B cell (primary cell): ENCODE measurements around the gene STAT1. TPM values are rescaled to one million over a fixed set of nuclear protein-coding genes. Genes with fewer than 3 reads are reported as not detected.

Experiments
- ATAC-seq: fragments of 200-7000 bp; cut with Tn5 transposase; one replicate; pipeline ENCODE4 v1.10.0; 2021; ENCODE audit warnings: low read depth, mild to moderate bottlenecking, moderate number of reproducible peaks, moderate library complexity
- CTCF ChIA-PET: fragments of 350-600 bp; sonication (Branson Sonifier 250); formaldehyde crosslinking; loops from one replicate; lab custom pipeline; 2021; ENCODE audit warnings: antibody characterized with exemption, inconsistent platforms; lab: Charles Lee
- POLR2A ChIA-PET: fragments of 350-600 bp; sonication (Branson Sonifier 250); formaldehyde crosslinking; loops from one replicate; lab custom pipeline; 2021; ENCODE audit warnings: antibody characterized with exemption; lab: Charles Lee
- DNase-seq: peaks from one replicate; pipeline ENCODE4 v3.0.0; 2013
- H2AFZ ChIP-seq: 2 replicates; pipeline ENCODE4 v1.6.1; 2012; ENCODE audit warnings: mild to moderate bottlenecking, low read depth, low read length; ENCODE audit not compliant: insufficient read depth, poor library complexity, severe bottlenecking
- H3K27ac ChIP-seq, 2 donors: 1 replicate in 1 of 2; 2 replicates in 1 of 2; pipeline ENCODE4 v1.5.1; 2012 to 2013; ENCODE audit warnings: low read length in 2 of 2, mild to moderate bottlenecking in 2 of 2, moderate library complexity in 1 of 2
- H3K27me3 ChIP-seq, 4 experiments: fragments of 200-600 bp in 1 of 4; sonication (generic) in 1 of 4; replicated peaks in 1 of 4; 1 replicate in 2 of 4; 2 replicates in 2 of 4; pipeline versions ENCODE4 v1.6.1 to v1.7.0; 2013 to 2016; ENCODE audit warnings: low read length in 3 of 4, mild to moderate bottlenecking in 2 of 4, mixed read lengths in 1 of 4, moderate library complexity in 1 of 4; ENCODE audit not compliant: insufficient read depth in 4 of 4, control insufficient read depth in 3 of 4; ENCODE audit errors: control extremely low read depth in 1 of 4
- H3K36me3 ChIP-seq, 2 experiments: replicated peaks in 1 of 2; 1 replicate in 1 of 2; 2 replicates in 1 of 2; pipeline versions ENCODE4 v1.6.1 to v1.7.1; 2013; ENCODE audit warnings: low read length in 1 of 2; ENCODE audit not compliant: insufficient read depth in 2 of 2, control insufficient read depth in 1 of 2; ENCODE audit errors: control extremely low read depth in 1 of 2, extremely low read depth in 1 of 2
- H3K4me1 ChIP-seq, 2 donors: fragments of 200-600 bp in 1 of 2; sonication (generic) in 1 of 2; 1 replicate in 1 of 2; 2 replicates in 1 of 2; pipeline versions ENCODE4 v1.5.1 to v1.6.1; 2013 to 2017; ENCODE audit warnings: low read length in 2 of 2; ENCODE audit not compliant: control insufficient read depth in 2 of 2, insufficient read depth in 2 of 2
- H3K4me2 ChIP-seq: replicated peaks from 2 replicates; pipeline ENCODE3; 2012; ENCODE audit warnings: mild to moderate bottlenecking, low read depth, low read length; ENCODE audit not compliant: poor library complexity, severe bottlenecking
- H3K4me3 ChIP-seq, 5 experiments: fragments of 200-600 bp in 1 of 5; sonication (generic) in 1 of 5; 1 replicate in 3 of 5; 2 replicates in 2 of 5; pipeline versions ENCODE4 v1.5.1 to v1.7.0; 2011 to 2016; ENCODE audit warnings: low read length in 4 of 5, mild to moderate bottlenecking in 4 of 5, low read depth in 2 of 5, control low read depth in 1 of 5, moderate library complexity in 1 of 5; ENCODE audit not compliant: insufficient read depth in 1 of 5; ENCODE audit errors: control extremely low read depth in 1 of 5, extremely low read depth in 1 of 5
- H3K79me2 ChIP-seq: fragments of 200-600 bp; sonication (generic); one replicate; pipeline ENCODE4 v1.6.0; 2016; ENCODE audit warnings: low read length; ENCODE audit not compliant: control insufficient read depth, insufficient read depth
- H3K9ac ChIP-seq: fragments of 200-600 bp; sonication (generic); 2 replicates; pipeline ENCODE4 v1.6.1; 2017; ENCODE audit warnings: mild to moderate bottlenecking, low read length, moderate library complexity
- H3K9me3 ChIP-seq, 3 donors: one replicate each; pipeline versions ENCODE4 v1.6.1 to v1.7.1; 2013; ENCODE audit warnings: low read length in 2 of 3; ENCODE audit not compliant: control insufficient read depth in 2 of 3, insufficient read depth in 1 of 3; ENCODE audit errors: control extremely low read depth in 1 of 3
- H4K20me1 ChIP-seq: 2 replicates; pipeline ENCODE4 v1.6.0; 2012; ENCODE audit warnings: mild to moderate bottlenecking, low read length; ENCODE audit not compliant: insufficient read depth, control insufficient read depth, poor library complexity, severe bottlenecking
- H3K27ac Mint-ChIP-seq: one replicate; pipeline ENCODE4 v1.8.0; 2021; ENCODE audit warnings: mixed read lengths
- H3K27me3 Mint-ChIP-seq: one replicate; pipeline ENCODE4 v1.8.0; 2021; ENCODE audit warnings: mixed read lengths
- H3K4me1 Mint-ChIP-seq: one replicate; pipeline ENCODE4 v1.8.0; 2021; ENCODE audit warnings: mixed read lengths
- H3K4me3 Mint-ChIP-seq: one replicate; pipeline ENCODE4 v1.8.0; 2021; ENCODE audit warnings: mixed read lengths
- H3K9me3 Mint-ChIP-seq: one replicate; pipeline ENCODE4 v1.8.0; 2022; ENCODE audit warnings: mixed read lengths; ENCODE audit not compliant: insufficient read depth
- CTCF ChIP-seq: fragments of 200-600 bp; IDR thresholded peaks from one replicate; pipeline ENCODE4 v1.8.0; 2022; ENCODE audit warnings: antibody characterized with exemption, mild to moderate bottlenecking
- EZH2 ChIP-seq: IDR thresholded peaks from 2 replicates; pipeline ENCODE4 v1.6.1; 2012; ENCODE audit warnings: borderline replicate concordance, low read depth, mild to moderate bottlenecking, moderate library complexity, low read length; ENCODE audit not compliant: insufficient read depth, poor library complexity, severe bottlenecking
- WGBS: methylation state at CpG from one replicate; pipeline ENCODE4 v1.1.5; 2013; ENCODE audit warnings: missing lambda C conversion rate; ENCODE audit not compliant: insufficient coverage; 5-methylcytosine and 5-hydroxymethylcytosine counted together
- intact Hi-C: fragments of 100-400 bp; cut with micrococcal nuclease; formaldehyde crosslinking; loops from one replicate; pipeline ENCODE4 v1.10.0; 2022
- polyA plus RNA-seq: library from polyadenylated mRNA; depleted of rRNA; stranded (reverse); fragments of >200 nt; gene quantifications from 2 replicates; pipeline ENCODE4 v1.2.3, GENCODE V29; 2012
- total RNA-seq, 2 donors: library from RNA; stranded (reverse); fragments of 120-200 nt in 1 of 2; gene quantifications; 1 replicate in 1 of 2; 2 replicates in 1 of 2; pipeline versions ENCODE4 v1.2.3 to v1.2.4, GENCODE V29; 2013 to 2022

STAT1 gene
- total and polyA plus RNA-seq, 2 donors (not counting 1 experiment from before 2014, with no cell fraction given) = 20.5 to 50.9 TPM

DNA sequence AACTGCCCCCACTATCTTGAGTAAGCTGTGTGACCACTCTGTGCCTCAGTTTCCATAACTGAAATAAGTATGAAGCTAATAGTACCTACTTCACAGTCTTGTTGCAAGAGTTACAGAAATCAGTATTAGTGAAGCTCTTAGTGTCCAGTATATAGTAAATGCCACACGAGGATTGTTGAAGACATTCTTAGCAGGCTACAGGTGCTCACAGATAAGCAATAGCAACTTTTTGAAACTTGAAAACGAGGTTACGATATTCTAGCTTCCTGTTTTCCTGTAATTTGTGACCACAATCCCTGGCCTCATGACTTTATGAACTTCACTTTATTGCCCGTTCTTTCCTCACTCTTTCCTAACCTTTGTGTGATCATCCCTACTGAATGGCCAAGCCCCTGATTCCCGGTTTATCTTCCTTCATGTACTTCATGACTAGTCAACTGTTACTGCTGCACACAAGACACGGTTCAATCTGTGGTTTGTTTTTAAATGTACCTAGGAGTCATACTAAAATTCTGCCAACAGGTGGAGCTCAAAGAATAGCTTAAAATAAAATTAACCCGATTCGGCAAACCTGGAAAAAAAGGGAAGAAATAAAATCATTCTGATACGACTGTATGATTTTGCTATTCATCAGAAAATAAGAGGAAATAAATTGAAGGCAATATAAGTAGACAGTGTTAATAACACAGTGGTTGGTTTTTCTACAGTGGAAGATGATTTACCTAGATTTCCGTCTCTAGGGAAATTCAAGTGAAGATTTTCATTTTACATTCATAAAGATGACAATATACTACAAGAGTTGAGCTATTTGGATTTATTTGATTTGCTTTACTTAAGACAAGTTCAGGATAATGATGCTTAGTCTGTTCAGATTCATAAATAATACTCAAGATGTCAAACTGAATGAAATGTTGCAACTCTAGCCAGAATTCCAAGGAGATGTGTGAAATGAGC, 38.1 kb upstream of the STAT1 start:
- H3K4me1 Mint-ChIP-seq = no peaks in the 10 kb centered on the region
- Histone ChIP-seq H3K36me3 (no peaks in the 10 kb centered on the region), H3K4me3 (peak overlapping the region in 1 of 5 experiments; percentile 3), H2AFZ (peak overlapping the region; percentile 55), H3K27ac (no peak overlapping the region), H4K20me1 (no peaks in the 10 kb centered on the region), H3K9ac (peak overlapping the region; percentile 16), H3K9me3 (no peaks in the 10 kb centered on the region), H3K27me3 (peaks cover 0 to 10% (median 4%) of the 10 kb centered on the region in 4 experiments), H3K79me2 (no peaks in the 10 kb centered on the region), H3K4me1 (peaks cover 6 to 10% of the 10 kb centered on the region in 2 donors), H3K4me2 (peak overlapping the region; percentile 53)
- ChIA-PET CTCF (interaction anchor here (0.6 to 9.6 kb wide), 40 partner anchors 10 to 1110 kb away, joined by 3 to 418 read pairs (median 5); partner anchors contain the start of gene STAT4), POLR2A (interaction anchor here (1.2 kb wide), 1 partner anchor 104 kb away, joined by 8 read pairs; no protein-coding TSS in a partner anchor)
- no peak for TF ChIP-seq EZH2
- peak; percentile 86 for TF ChIP-seq CTCF
- DNase-seq = peak; percentile 71
- H3K4me3 Mint-ChIP-seq = no peak overlapping the region
- intact Hi-C loops = loop anchor here (1.0 to 10.0 kb wide), 4 partner anchors 99 to 253 kb away; no protein-coding TSS in a partner anchor
- ATAC-seq = peak; percentile 64
- no peaks in the 10 kb centered on the region for H3K9me3 Mint-ChIP-seq
- no peak overlapping the region for H3K27ac Mint-ChIP-seq
- H3K27me3 Mint-ChIP-seq = peaks cover 21% of the 10 kb centered on the region
- WGBS = 2% methylated on average over 5 of the region's 10 CpGs
